BLaER1 treated with 17β-estradiol and CSF1 and Interleukin-3, amounts not matched to agents 10 nM and 100 nM (cell line): ENCODE measurements around the gene ATP11C.

Experiments used
- H3K27ac ChIP-seq, 11 experiments: shearing (Covaris generic); formaldehyde crosslinking; 2 replicates each; pipeline ENCODE4 v1.8.1; 2022
- H3K27me3 ChIP-seq, 11 experiments: shearing (Covaris generic); formaldehyde crosslinking; 2 replicates each; pipeline ENCODE4 v1.8.1; 2022
- H3K36me3 ChIP-seq, 11 experiments: shearing (Covaris generic); formaldehyde crosslinking; 2 replicates each; pipeline ENCODE4 v1.8.1; 2022
- H3K4me1 ChIP-seq, 10 experiments: shearing (Covaris generic); formaldehyde crosslinking; 2 replicates each; pipeline ENCODE4 v1.8.1; 2022
- H3K4me2 ChIP-seq, 11 experiments: shearing (Covaris generic); formaldehyde crosslinking; 2 replicates each; pipeline ENCODE4 v1.8.1; 2022
- H3K4me3 ChIP-seq, 10 experiments: shearing (Covaris generic); formaldehyde crosslinking; 2 replicates each; pipeline ENCODE4 v1.8.1; 2022
- H3K9ac ChIP-seq, 11 experiments: shearing (Covaris generic); formaldehyde crosslinking; 2 replicates each; pipeline ENCODE4 v1.8.1; 2022
- H3K9me3 ChIP-seq, 11 experiments: shearing (Covaris generic); formaldehyde crosslinking; replicated peaks in 1 of 11; 2 replicates each; pipeline ENCODE4 v1.8.1; 2022
- H4K20me1 ChIP-seq, 11 experiments: shearing (Covaris generic); formaldehyde crosslinking; 2 replicates each; pipeline ENCODE4 v1.8.1; 2022
- Cebpa-rat ChIP-seq, 11 experiments: shearing (Covaris generic); IDR thresholded peaks; 2 replicates each; pipeline ENCODE4 v1.8.1; 2022

ATP11C gene

DNA sequence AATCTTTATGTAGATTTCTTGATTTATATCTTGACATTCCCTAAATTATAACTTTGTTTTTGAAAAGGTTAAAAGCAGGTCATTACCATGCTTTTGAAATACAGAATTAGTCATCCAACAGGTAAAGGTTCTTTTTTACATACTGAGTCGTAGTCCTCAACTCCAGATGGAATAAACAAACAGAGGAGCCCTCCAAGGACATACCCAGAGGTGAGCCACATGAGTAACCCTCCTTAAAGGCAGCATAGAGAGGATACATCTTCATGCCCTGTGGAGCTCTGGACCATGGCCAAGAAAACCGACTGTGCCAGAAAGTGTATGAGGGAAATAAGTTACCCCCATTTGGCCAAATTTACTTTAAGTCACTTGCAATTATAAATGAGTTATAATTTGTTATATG lies 129.6 kb downstream of the ATP11C start:
- H3K27me3 ChIP-seq, result peaks cover 68 to 100% (median 92%) of the 10 kb centered on the region in 11 experiments
- TF ChIP-seq Cebpa-rat (IDR thresholded peaks at IDR 0.05), result no peak
- peaks cover 18 to 81% (median 34%) of the 10 kb centered on the region in 11 experiments; a peak in 21 of 22 replicates for H3K36me3 ChIP-seq
- no peak overlapping the region for H3K4me2 ChIP-seq
- no peak overlapping the region for H3K27ac ChIP-seq
- peaks cover 0 to under 1% (median 0%) of the 10 kb centered on the region in 11 experiments; a peak in 1 of 22 replicates for H3K9me3 ChIP-seq
- no peak overlapping the region for H3K4me3 ChIP-seq
- no peak overlapping the region for H3K9ac ChIP-seq
- no peaks in the 10 kb centered on the region; a peak in 2 of 22 replicates for H4K20me1 ChIP-seq
- H3K4me1 ChIP-seq, result no peaks in the 10 kb centered on the region

GRCh38 chrX:139802048-139802447 lies 130.8 kb downstream of the ATP11C start:
- no peak overlapping the region for H3K4me2 ChIP-seq
- H3K27me3 ChIP-seq, result peaks cover 78 to 100% (median 98%) of the 10 kb centered on the region in 11 experiments
- H3K4me3 ChIP-seq, result no peak overlapping the region
- no peak overlapping the region for H3K27ac ChIP-seq
- no peaks in the 10 kb centered on the region for H3K4me1 ChIP-seq
- H3K9ac ChIP-seq, result no peak overlapping the region
- peaks cover 22 to 79% (median 39%) of the 10 kb centered on the region in 11 experiments; a peak in 21 of 22 replicates for H3K36me3 ChIP-seq
- no peaks in the 10 kb centered on the region; a peak in 2 of 22 replicates for H4K20me1 ChIP-seq
- TF ChIP-seq Cebpa-rat (IDR thresholded peaks at IDR 0.05), result no peak
- H3K9me3 ChIP-seq, result no peaks in the 10 kb centered on the region

DNA sequence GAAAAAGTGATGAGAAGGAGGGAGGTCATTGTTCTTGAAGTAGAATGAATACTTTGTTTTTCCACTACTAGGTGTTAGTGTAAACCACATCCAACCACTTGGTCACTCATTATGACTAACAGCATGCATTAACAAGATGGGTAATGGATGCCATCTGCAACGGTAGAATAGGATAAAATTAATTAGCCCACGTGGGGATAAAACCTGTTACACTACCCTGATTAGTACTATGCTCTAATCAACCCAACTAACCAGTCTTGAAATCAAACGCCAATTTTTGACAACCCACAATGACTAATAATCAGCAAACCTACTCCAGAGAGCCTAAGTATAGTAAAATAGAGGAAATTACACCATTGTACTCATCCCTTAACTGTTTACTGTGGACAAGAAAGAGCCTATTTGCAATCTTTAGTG lies 131.4 kb downstream of the ATP11C start:
- H3K27me3 ChIP-seq, result peaks cover 78 to 100% (median 97%) of the 10 kb centered on the region in 11 experiments
- peaks cover 19 to 81% (median 39%) of the 10 kb centered on the region in 11 experiments; a peak in 21 of 22 replicates for H3K36me3 ChIP-seq
- H3K4me3 ChIP-seq, result no peak overlapping the region
- no peak overlapping the region for H3K4me2 ChIP-seq
- H3K4me1 ChIP-seq, result no peaks in the 10 kb centered on the region
- no peaks in the 10 kb centered on the region; a peak in 2 of 22 replicates for H4K20me1 ChIP-seq
- no peaks in the 10 kb centered on the region for H3K9me3 ChIP-seq
- no peak overlapping the region for H3K27ac ChIP-seq
- no peak for TF ChIP-seq Cebpa-rat (IDR thresholded peaks at IDR 0.05)
- H3K9ac ChIP-seq, result no peak overlapping the region

DNA sequence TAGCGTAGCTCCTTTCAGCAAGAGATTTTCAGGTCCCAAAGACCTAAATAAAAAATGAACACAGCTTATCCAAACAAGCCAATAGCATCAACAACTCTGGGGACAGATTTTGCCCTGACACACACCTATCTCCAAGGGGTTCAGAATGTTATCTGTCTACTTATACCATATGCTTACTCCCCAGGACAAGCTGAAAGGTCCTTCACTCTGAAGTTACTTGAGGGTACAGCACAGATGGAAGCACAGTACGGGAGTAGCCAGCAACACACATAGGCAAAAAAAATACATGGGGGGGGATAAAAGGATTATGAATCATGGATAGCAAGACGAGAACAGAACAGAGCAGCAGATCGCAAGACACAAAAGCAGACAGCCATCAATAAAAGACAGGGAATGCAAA lies 134.2 kb downstream of the ATP11C start:
- Histone ChIP-seq H3K27ac (no peak overlapping the region), H3K9ac (no peak overlapping the region), H3K36me3 (peaks cover 31 to 87% (median 52%) of the 10 kb centered on the region in 11 experiments; a peak in 21 of 22 replicates), H3K27me3 (peaks cover 82 to 100% (median 97%) of the 10 kb centered on the region in 11 experiments), H3K4me1 (no peaks in the 10 kb centered on the region), H3K4me2 (no peak overlapping the region), H3K4me3 (no peak overlapping the region), H4K20me1 (no peaks in the 10 kb centered on the region; a peak in 1 of 22 replicates), H3K9me3 (no peaks in the 10 kb centered on the region)
- no peak for TF ChIP-seq Cebpa-rat (IDR thresholded peaks at IDR 0.05)

GRCh38 chrX:139795196-139795595 lies 137.7 kb downstream of the ATP11C start:
- Histone ChIP-seq H3K9ac (no peak overlapping the region), H4K20me1 (no peaks in the 10 kb centered on the region; a peak in 1 of 22 replicates), H3K27me3 (peaks cover 75 to 97% (median 93%) of the 10 kb centered on the region in 11 experiments), H3K27ac (no peak overlapping the region), H3K36me3 (peaks cover 13 to 65% (median 41%) of the 10 kb centered on the region in 11 experiments; a peak in 19 of 22 replicates), H3K9me3 (no peaks in the 10 kb centered on the region), H3K4me1 (no peaks in the 10 kb centered on the region), H3K4me2 (no peak overlapping the region), H3K4me3 (no peak overlapping the region)
- TF ChIP-seq Cebpa-rat (IDR thresholded peaks at IDR 0.05), result no peak

- H3K4me2 ChIP-seq, result no peak overlapping the region
- H3K4me3 ChIP-seq, result no peak overlapping the region
- H3K27ac ChIP-seq, result no peak overlapping the region
- H4K20me1 ChIP-seq, result peaks cover 0 to 6% (median 0%) of the 10 kb centered on the region in 11 experiments; a peak in 2 of 22 replicates
- peaks cover 82 to 98% (median 95%) of the 10 kb centered on the region in 11 experiments for H3K27me3 ChIP-seq
- peaks cover 13 to 71% (median 46%) of the 10 kb centered on the region in 11 experiments; a peak in 20 of 22 replicates for H3K36me3 ChIP-seq
- H3K4me1 ChIP-seq, result peaks cover 0 to 26% (median 0%) of the 10 kb centered on the region in 10 experiments; a peak in 4 of 20 replicates
- TF ChIP-seq Cebpa-rat (IDR thresholded peaks at IDR 0.05), result no peak
- H3K9me3 ChIP-seq, result no peaks in the 10 kb centered on the region
- H3K9ac ChIP-seq, result no peak overlapping the region
Measured at GRCh38 chrX:139787601-139788000, 145.3 kb downstream of the ATP11C start.

- peaks cover 13 to 92% (median 55%) of the 10 kb centered on the region in 11 experiments; a peak in 20 of 22 replicates for H3K36me3 ChIP-seq
- H3K4me2 ChIP-seq, result peak overlapping the region in 1 of 11 experiments; percentile 45; a peak in 2 of 22 replicates
- no peak for TF ChIP-seq Cebpa-rat (IDR thresholded peaks at IDR 0.05)
- peaks cover 0 to 30% (median 0%) of the 10 kb centered on the region in 10 experiments; a peak in 4 of 20 replicates for H3K4me1 ChIP-seq
- H4K20me1 ChIP-seq, result peaks cover 0 to 6% (median 0%) of the 10 kb centered on the region in 11 experiments; a peak in 2 of 22 replicates
- H3K4me3 ChIP-seq, result no peak overlapping the region
- H3K27me3 ChIP-seq, result peaks cover 71 to 100% (median 96%) of the 10 kb centered on the region in 11 experiments
- no peak overlapping the region for H3K9ac ChIP-seq
- H3K9me3 ChIP-seq, result peaks cover 0 to 10% (median 5%) of the 10 kb centered on the region in 11 experiments; a peak in 4 of 22 replicates
- H3K27ac ChIP-seq, result peak overlapping the region in 1 of 11 experiments; percentile 9; a peak in 1 of 22 replicates
Measured at GRCh38 chrX:139784807-139785206, 148.0 kb downstream of the ATP11C start.

- Histone ChIP-seq H3K4me2 (peak overlapping the region in 2 of 11 experiments; percentile 37 to 75; a peak in 3 of 22 replicates), H3K36me3 (peaks cover 13 to 88% (median 57%) of the 10 kb centered on the region in 11 experiments; a peak in 20 of 22 replicates), H3K27me3 (peaks cover 71 to 100% (median 96%) of the 10 kb centered on the region in 11 experiments), H4K20me1 (peaks cover 0 to 6% (median 0%) of the 10 kb centered on the region in 11 experiments; a peak in 2 of 22 replicates), H3K4me3 (no peak overlapping the region), H3K27ac (peak overlapping the region in 2 of 11 experiments; percentile 42 to 46; a peak in 2 of 22 replicates), H3K4me1 (peaks cover 0 to 30% (median 0%) of the 10 kb centered on the region in 10 experiments; a peak in 4 of 20 replicates), H3K9me3 (peaks cover 0 to 10% (median 5%) of the 10 kb centered on the region in 11 experiments; a peak in 7 of 22 replicates), H3K9ac (no peak overlapping the region)
- no peak for TF ChIP-seq Cebpa-rat (IDR thresholded peaks at IDR 0.05)
Measured at GRCh38 chrX:139783959-139784358, 148.9 kb downstream of the ATP11C start.

DNA sequence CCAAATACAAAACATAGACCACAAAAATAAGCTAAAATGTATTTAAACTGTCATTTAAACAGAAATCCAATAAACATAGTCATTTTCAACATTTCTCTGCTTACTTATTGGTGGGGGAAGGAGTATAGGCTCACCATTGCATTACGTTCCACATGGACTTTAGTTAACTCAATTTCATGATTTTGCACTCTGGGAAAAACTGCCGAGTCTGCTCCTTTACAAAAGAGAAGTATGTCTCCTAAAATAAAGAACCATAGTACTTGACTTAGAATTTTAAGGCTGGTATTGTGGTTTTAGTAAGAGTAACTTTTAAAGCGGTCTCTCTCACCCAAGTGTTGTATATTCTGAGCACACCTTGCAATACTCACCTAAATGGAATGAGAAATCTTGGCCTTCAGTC lies 149.8 kb downstream of the ATP11C start:
- peaks cover 0 to 6% (median 0%) of the 10 kb centered on the region in 11 experiments; a peak in 2 of 22 replicates for H4K20me1 ChIP-seq

More for the DNA sequence above, 149.8 kb downstream of the ATP11C start:
- Histone ChIP-seq H3K9me3 (peaks cover 6 to 19% (median 12%) of the 10 kb centered on the region in 11 experiments; a peak in 18 of 22 replicates), H3K27me3 (peaks cover 68 to 100% (median 96%) of the 10 kb centered on the region in 11 experiments), H3K4me3 (no peak overlapping the region), H3K4me2 (peak overlapping the region in 2 of 11 experiments; percentile 37 to 75; a peak in 4 of 22 replicates), H3K36me3 (peaks cover 12 to 88% (median 57%) of the 10 kb centered on the region in 11 experiments; a peak in 21 of 22 replicates), H3K4me1 (peaks cover 0 to 30% (median 0%) of the 10 kb centered on the region in 10 experiments; a peak in 4 of 20 replicates), H3K27ac (peak overlapping the region in 2 of 11 experiments; percentile 42 to 46; a peak in 3 of 22 replicates), H3K9ac (0 out of 22 replicates have a peak overlapping the region, but pooled peaks of 1 of the 11 experiments have one; percentile 12)
- TF ChIP-seq Cebpa-rat (IDR thresholded peaks at IDR 0.05), result no peak
